Loucy (cell line): ENCODE measurements around the gene LTBP1.

Experiments
- H2AFZ ChIP-seq: fragments of 200-600 bp; sonication (generic); 2 replicates; pipeline ENCODE4 v1.6.0; 2016; ENCODE audit warnings: antibody characterized with exemption, mild to moderate bottlenecking, low read length, moderate library complexity
- H3F3A ChIP-seq: fragments of 200-600 bp; 2 replicates; pipeline ENCODE4 v1.6.0; 2016; ENCODE audit warnings: antibody characterized with exemption, low read depth, mild to moderate bottlenecking
- H3K27me3 ChIP-seq: fragments of 200-600 bp; sonication (generic); 2 replicates; pipeline ENCODE4 v1.6.1; 2014; ENCODE audit warnings: low read length, mild to moderate bottlenecking; ENCODE audit not compliant: insufficient read depth, poor library complexity, severe bottlenecking
- H3K36me3 ChIP-seq: fragments of 200-600 bp; sonication (generic); 2 replicates; pipeline ENCODE4 v1.6.1; 2016; ENCODE audit warnings: low read length; ENCODE audit not compliant: insufficient read depth
- H3K4me1 ChIP-seq: fragments of 200-600 bp; sonication (generic); 2 replicates; pipeline ENCODE4 v1.5.1; 2014; ENCODE audit warnings: low read length, mild to moderate bottlenecking; ENCODE audit not compliant: insufficient read depth, poor library complexity, severe bottlenecking
- H3K4me2 ChIP-seq: fragments of 200-600 bp; sonication (generic); 2 replicates; pipeline ENCODE4 v1.6.0; 2014; ENCODE audit warnings: antibody characterized with exemption, low read length, low read depth, mild to moderate bottlenecking; ENCODE audit not compliant: poor library complexity, severe bottlenecking
- H3K4me3 ChIP-seq: fragments of 200-600 bp; sonication (generic); 2 replicates; pipeline ENCODE4 v1.5.1; 2014; ENCODE audit warnings: low read length, mild to moderate bottlenecking, mixed read lengths; ENCODE audit not compliant: poor library complexity, severe bottlenecking
- H3K79me2 ChIP-seq: fragments of 200-600 bp; sonication (generic); 2 replicates; pipeline ENCODE4 v1.6.1; 2014; ENCODE audit warnings: low read length; ENCODE audit not compliant: insufficient read depth
- H3K9ac ChIP-seq: fragments of 200-600 bp; sonication (generic); 2 replicates; pipeline ENCODE4 v1.6.0; 2014; ENCODE audit warnings: mild to moderate bottlenecking, low read depth, low read length, moderate library complexity; ENCODE audit not compliant: poor library complexity, severe bottlenecking
- H3K9me2 ChIP-seq: fragments of 200-600 bp; sonication (generic); replicated peaks from 2 replicates; pipeline ENCODE4 v1.6.1; 2016; ENCODE audit warnings: low read depth, low read length, mixed read lengths
- H3K9me3 ChIP-seq: fragments of 200-600 bp; sonication (generic); 2 replicates; pipeline ENCODE4 v1.6.1; 2014; ENCODE audit warnings: mild to moderate bottlenecking, antibody characterized with exemption, low read length, low read depth; ENCODE audit not compliant: insufficient read depth
- H4K20me1 ChIP-seq: fragments of 200-600 bp; sonication (generic); 2 replicates; pipeline ENCODE4 v1.6.0; 2014; ENCODE audit warnings: antibody characterized with exemption, low read length, mild to moderate bottlenecking; ENCODE audit not compliant: insufficient read depth, poor library complexity, severe bottlenecking
- CTCF ChIP-seq: fragments of 200-600 bp; sonication (generic); conservative IDR thresholded peaks from 2 replicates; pipeline ENCODE4 v1.5.1; 2014; ENCODE audit warnings: mild to moderate bottlenecking, antibody characterized with exemption, low read length
- EZH2phosphoT487 ChIP-seq: fragments of 200-600 bp; IDR thresholded peaks from 2 replicates; pipeline ENCODE4 v1.6.1; 2018; ENCODE audit warnings: antibody characterized with exemption, mild to moderate bottlenecking, moderate library complexity, borderline replicate concordance

LTBP1 gene

GRCh38 chr2:33312355-33312754 lies 365.6 kb downstream of the LTBP1 start:
- no peaks in the 10 kb centered on the region for H3K36me3 ChIP-seq
- no peak overlapping the region for H2AFZ ChIP-seq
- TF ChIP-seq EZH2phosphoT487: no peak
- TF ChIP-seq CTCF: no peak
- no peaks in the 10 kb centered on the region for H4K20me1 ChIP-seq
- H3K9me2 ChIP-seq: no peaks in the 10 kb centered on the region
- no peaks in the 10 kb centered on the region for H3K27me3 ChIP-seq
- H3K9ac ChIP-seq: no peak overlapping the region
- no peaks in the 10 kb centered on the region for H3F3A ChIP-seq
- H3K79me2 ChIP-seq: no peaks in the 10 kb centered on the region
- no peaks in the 10 kb centered on the region for H3K4me1 ChIP-seq
- no peaks in the 10 kb centered on the region for H3K9me3 ChIP-seq
- no peak overlapping the region for H3K4me2 ChIP-seq
- H3K4me3 ChIP-seq: no peak overlapping the region

GRCh38 chr2:33313039-33313438 lies 366.3 kb downstream of the LTBP1 start:
- Histone ChIP-seq H3K79me2 (no peaks in the 10 kb centered on the region), H3K27me3 (no peaks in the 10 kb centered on the region), H4K20me1 (no peaks in the 10 kb centered on the region), H3K4me1 (no peaks in the 10 kb centered on the region), H3K9me3 (no peaks in the 10 kb centered on the region), H3F3A (no peaks in the 10 kb centered on the region), H3K9me2 (no peaks in the 10 kb centered on the region), H3K4me3 (no peak overlapping the region), H3K9ac (no peak overlapping the region), H3K4me2 (no peak overlapping the region), H3K36me3 (no peaks in the 10 kb centered on the region), H2AFZ (no peak overlapping the region)
- TF ChIP-seq EZH2phosphoT487 (no peak), CTCF (no peak)

- TF ChIP-seq EZH2phosphoT487 (no peak), CTCF (no peak)
- Histone ChIP-seq H3K9me2 (no peaks in the 10 kb centered on the region), H2AFZ (no peak overlapping the region), H3K79me2 (no peaks in the 10 kb centered on the region), H3K4me2 (no peak overlapping the region), H4K20me1 (no peaks in the 10 kb centered on the region), H3F3A (no peaks in the 10 kb centered on the region), H3K9me3 (no peaks in the 10 kb centered on the region), H3K36me3 (no peaks in the 10 kb centered on the region), H3K4me3 (no peak overlapping the region), H3K27me3 (no peaks in the 10 kb centered on the region), H3K9ac (no peak overlapping the region), H3K4me1 (no peaks in the 10 kb centered on the region)
Measured at GRCh38 chr2:33314541-33314940, 367.8 kb downstream of the LTBP1 start.
